Sigmoid colon (tissue), 4 donors: ENCODE results near the gene GSDMA.

Experiments
- CTCF ChIP-seq, 4 experiments: fragments of 450-650 bp in 3 of 4; fragments of 200-600 bp in 1 of 4; IDR thresholded peaks; one replicate each; pipeline ENCODE4 v1.5.1; 2016 to 2019; ENCODE audit warnings: antibody characterized with exemption in 4 of 4, mild to moderate bottlenecking in 3 of 4, moderate library complexity in 2 of 4
- EP300 ChIP-seq, 4 donors: sonication (generic); formaldehyde crosslinking; IDR thresholded peaks; one replicate each; pipeline ENCODE4 v1.6.1; 2017; ENCODE audit warnings: antibody characterized with exemption in 4 of 4
- POLR2A ChIP-seq, 2 donors: fragments of 450-650 bp; IDR thresholded peaks; one replicate each; pipeline ENCODE4 v1.6.1; 2016; ENCODE audit warnings: antibody characterized with exemption in 2 of 2, mild to moderate bottlenecking in 2 of 2, moderate library complexity in 2 of 2

- TF ChIP-seq CTCF (IDR thresholded peaks at IDR 0.05) (no peak), POLR2A (IDR thresholded peaks at IDR 0.05) (no peak), EP300 (IDR thresholded peaks at IDR 0.05) (no peak)
Observed at GRCh38 chr17:39928858-39929645, 33.8 kb upstream of the GSDMA start.
